Measurements from ENCODE around the gene RGR.

DNA sequence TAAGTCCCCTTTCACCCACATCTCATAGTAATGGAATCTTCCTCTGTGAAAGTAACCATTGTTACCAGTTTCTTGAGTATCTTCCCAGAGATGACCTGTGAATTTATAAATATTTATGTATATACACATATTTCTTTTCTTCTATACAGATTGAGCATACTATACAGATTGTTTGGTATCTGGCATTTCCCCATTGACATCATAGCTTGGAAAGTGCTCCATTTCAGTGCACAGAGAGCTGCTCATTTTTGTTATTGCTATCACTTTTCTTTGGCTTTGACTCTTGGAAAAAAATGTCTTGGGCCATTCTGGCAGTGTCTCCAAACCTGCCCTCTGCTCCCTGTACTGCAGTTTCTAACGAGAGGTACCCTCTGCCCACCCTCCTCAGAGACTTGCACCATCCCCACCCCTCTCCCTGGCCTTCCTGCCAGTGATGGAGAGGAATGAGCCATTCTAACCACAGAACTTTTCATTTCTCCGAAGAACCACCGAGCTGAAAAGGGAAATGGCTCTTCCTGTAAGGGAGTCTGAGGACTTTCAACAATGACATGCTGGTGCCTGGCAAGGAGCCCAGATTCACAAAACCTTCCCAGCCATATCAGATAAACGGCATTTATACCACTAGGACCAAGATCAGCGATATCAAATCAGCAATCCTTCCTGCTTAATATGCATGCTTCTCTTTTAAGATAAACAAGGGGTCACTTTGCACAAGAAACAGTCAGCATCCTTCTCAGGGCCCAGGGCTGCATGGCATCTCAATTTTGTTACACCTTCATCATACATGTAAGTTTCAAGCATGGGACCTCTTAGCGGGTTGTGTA lies 63.8 kb downstream of the RGR start:
- TF ChIP-seq, protein P1, sequence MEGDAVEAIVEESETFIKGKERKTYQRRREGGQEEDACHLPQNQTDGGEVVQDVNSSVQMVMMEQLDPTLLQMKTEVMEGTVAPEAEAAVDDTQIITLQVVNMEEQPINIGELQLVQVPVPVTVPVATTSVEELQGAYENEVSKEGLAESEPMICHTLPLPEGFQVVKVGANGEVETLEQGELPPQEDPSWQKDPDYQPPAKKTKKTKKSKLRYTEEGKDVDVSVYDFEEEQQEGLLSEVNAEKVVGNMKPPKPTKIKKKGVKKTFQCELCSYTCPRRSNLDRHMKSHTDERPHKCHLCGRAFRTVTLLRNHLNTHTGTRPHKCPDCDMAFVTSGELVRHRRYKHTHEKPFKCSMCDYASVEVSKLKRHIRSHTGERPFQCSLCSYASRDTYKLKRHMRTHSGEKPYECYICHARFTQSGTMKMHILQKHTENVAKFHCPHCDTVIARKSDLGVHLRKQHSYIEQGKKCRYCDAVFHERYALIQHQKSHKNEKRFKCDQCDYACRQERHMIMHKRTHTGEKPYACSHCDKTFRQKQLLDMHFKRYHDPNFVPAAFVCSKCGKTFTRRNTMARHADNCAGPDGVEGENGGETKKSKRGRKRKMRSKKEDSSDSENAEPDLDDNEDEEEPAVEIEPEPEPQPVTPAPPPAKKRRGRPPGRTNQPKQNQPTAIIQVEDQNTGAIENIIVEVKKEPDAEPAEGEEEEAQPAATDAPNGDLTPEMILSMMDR (IDR thresholded peaks at IDR 0.05) = no peak
- TF ChIP-seq POLR2A (IDR thresholded peaks at IDR 0.05) = no peak

Data from heart left ventricle (tissue), 13 donors.